ENCODE measurements around the gene CDKN2B-AS1. TPM values are rescaled to one million over a fixed set of nuclear protein-coding genes. Genes with fewer than 3 reads are reported as not detected.

The CDKN2B-AS1 gene
- total and polyA plus RNA-seq, 2 of the 13 experiments (the other 11 are each of a cell fraction or from before 2014, with no cell fraction given) = 0.64 to 2.3 TPM

DNA sequence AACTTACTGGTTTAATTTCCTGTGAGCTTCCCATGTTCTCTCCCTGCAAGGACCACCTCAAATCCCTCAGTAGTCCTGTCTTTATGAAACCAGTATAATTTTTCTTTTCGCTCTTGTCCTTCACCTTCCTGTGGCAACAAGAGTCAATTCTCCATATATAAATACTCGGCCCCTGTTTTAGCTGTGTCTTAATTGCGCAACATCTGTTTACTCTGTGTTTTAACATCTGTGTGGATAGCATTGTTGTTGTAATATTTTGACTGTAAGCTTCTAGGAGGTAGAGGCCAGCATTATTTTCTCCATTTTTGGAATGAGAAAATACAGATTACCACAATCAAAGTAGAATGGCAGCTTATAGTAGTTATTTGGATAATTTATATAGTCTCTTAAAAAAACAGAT, 44.7 kb downstream of the CDKN2B-AS1 start (continued):
- TF ChIP-seq, protein P1, sequence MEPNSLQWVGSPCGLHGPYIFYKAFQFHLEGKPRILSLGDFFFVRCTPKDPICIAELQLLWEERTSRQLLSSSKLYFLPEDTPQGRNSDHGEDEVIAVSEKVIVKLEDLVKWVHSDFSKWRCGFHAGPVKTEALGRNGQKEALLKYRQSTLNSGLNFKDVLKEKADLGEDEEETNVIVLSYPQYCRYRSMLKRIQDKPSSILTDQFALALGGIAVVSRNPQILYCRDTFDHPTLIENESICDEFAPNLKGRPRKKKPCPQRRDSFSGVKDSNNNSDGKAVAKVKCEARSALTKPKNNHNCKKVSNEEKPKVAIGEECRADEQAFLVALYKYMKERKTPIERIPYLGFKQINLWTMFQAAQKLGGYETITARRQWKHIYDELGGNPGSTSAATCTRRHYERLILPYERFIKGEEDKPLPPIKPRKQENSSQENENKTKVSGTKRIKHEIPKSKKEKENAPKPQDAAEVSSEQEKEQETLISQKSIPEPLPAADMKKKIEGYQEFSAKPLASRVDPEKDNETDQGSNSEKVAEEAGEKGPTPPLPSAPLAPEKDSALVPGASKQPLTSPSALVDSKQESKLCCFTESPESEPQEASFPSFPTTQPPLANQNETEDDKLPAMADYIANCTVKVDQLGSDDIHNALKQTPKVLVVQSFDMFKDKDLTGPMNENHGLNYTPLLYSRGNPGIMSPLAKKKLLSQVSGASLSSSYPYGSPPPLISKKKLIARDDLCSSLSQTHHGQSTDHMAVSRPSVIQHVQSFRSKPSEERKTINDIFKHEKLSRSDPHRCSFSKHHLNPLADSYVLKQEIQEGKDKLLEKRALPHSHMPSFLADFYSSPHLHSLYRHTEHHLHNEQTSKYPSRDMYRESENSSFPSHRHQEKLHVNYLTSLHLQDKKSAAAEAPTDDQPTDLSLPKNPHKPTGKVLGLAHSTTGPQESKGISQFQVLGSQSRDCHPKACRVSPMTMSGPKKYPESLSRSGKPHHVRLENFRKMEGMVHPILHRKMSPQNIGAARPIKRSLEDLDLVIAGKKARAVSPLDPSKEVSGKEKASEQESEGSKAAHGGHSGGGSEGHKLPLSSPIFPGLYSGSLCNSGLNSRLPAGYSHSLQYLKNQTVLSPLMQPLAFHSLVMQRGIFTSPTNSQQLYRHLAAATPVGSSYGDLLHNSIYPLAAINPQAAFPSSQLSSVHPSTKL (CRISPR knock-in tag; IDR thresholded peaks at IDR 0.05) = peak; percentile 61; the same call in 1 of the 2 replicates
- TF ChIP-seq RORA (CRISPR knock-in tag; IDR thresholded peaks at IDR 0.05) (no peak), SRSF1 (optimal IDR thresholded peaks at IDR 0.05; ENCODE audit: low read depth, low read length) (no peak), SOX5 (CRISPR knock-in tag; IDR thresholded peaks at IDR 0.05; ENCODE audit: borderline replicate concordance) (peak; percentile 51; the same call in 1 of the 2 replicates), FOXA3 (CRISPR knock-in tag; IDR thresholded peaks at IDR 0.05) (peak; percentile 68; the same call in 1 of the 2 replicates), MIXL1 (CRISPR knock-in tag; IDR thresholded peaks at IDR 0.05) (0 out of 2 replicates have a peak, but pooled peaks have one; percentile 19), YY1 (IDR thresholded peaks at IDR 0.05; ENCODE audit: insufficient read depth, insufficient replicate concordance, low read depth, low read length) (no peak), RARG (CRISPR knock-in tag; IDR thresholded peaks at IDR 0.05; ENCODE audit: low read depth) (no peak), GATAD2A (CRISPR knock-in tag; IDR thresholded peaks at IDR 0.05) (peak; percentile 74), MED8 (CRISPR knock-in tag; IDR thresholded peaks at IDR 0.05; ENCODE audit: insufficient replicate concordance) (no peak)
- TF ChIP-seq, protein P2, sequence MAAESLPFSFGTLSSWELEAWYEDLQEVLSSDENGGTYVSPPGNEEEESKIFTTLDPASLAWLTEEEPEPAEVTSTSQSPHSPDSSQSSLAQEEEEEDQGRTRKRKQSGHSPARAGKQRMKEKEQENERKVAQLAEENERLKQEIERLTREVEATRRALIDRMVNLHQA (CRISPR knock-in tag; IDR thresholded peaks at IDR 0.05) = no peak
- TF ChIP-seq, protein P3, sequence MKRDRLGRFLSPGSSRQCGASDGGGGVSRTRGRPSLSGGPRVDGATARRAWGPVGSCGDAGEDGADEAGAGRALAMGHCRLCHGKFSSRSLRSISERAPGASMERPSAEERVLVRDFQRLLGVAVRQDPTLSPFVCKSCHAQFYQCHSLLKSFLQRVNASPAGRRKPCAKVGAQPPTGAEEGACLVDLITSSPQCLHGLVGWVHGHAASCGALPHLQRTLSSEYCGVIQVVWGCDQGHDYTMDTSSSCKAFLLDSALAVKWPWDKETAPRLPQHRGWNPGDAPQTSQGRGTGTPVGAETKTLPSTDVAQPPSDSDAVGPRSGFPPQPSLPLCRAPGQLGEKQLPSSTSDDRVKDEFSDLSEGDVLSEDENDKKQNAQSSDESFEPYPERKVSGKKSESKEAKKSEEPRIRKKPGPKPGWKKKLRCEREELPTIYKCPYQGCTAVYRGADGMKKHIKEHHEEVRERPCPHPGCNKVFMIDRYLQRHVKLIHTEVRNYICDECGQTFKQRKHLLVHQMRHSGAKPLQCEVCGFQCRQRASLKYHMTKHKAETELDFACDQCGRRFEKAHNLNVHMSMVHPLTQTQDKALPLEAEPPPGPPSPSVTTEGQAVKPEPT (CRISPR knock-in tag; IDR thresholded peaks at IDR 0.05; ENCODE audit: low read depth) = no peak
- TF ChIP-seq, protein P4, sequence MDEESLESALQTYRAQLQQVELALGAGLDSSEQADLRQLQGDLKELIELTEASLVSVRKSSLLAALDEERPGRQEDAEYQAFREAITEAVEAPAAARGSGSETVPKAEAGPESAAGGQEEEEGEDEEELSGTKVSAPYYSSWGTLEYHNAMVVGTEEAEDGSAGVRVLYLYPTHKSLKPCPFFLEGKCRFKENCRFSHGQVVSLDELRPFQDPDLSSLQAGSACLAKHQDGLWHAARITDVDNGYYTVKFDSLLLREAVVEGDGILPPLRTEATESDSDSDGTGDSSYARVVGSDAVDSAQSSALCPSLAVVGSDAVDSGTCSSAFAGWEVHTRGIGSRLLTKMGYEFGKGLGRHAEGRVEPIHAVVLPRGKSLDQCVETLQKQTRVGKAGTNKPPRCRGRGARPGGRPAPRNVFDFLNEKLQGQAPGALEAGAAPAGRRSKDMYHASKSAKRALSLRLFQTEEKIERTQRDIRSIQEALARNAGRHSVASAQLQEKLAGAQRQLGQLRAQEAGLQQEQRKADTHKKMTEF (CRISPR knock-in tag; IDR thresholded peaks at IDR 0.05) = no peak
- TF ChIP-seq, protein P5, sequence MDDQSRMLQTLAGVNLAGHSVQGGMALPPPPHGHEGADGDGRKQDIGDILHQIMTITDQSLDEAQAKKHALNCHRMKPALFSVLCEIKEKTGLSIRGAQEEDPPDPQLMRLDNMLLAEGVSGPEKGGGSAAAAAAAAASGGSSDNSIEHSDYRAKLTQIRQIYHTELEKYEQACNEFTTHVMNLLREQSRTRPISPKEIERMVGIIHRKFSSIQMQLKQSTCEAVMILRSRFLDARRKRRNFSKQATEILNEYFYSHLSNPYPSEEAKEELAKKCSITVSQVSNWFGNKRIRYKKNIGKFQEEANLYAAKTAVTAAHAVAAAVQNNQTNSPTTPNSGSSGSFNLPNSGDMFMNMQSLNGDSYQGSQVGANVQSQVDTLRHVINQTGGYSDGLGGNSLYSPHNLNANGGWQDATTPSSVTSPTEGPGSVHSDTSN (CRISPR knock-in tag; IDR thresholded peaks at IDR 0.05; ENCODE audit: borderline replicate concordance) = no peak
- TF ChIP-seq, protein P6, sequence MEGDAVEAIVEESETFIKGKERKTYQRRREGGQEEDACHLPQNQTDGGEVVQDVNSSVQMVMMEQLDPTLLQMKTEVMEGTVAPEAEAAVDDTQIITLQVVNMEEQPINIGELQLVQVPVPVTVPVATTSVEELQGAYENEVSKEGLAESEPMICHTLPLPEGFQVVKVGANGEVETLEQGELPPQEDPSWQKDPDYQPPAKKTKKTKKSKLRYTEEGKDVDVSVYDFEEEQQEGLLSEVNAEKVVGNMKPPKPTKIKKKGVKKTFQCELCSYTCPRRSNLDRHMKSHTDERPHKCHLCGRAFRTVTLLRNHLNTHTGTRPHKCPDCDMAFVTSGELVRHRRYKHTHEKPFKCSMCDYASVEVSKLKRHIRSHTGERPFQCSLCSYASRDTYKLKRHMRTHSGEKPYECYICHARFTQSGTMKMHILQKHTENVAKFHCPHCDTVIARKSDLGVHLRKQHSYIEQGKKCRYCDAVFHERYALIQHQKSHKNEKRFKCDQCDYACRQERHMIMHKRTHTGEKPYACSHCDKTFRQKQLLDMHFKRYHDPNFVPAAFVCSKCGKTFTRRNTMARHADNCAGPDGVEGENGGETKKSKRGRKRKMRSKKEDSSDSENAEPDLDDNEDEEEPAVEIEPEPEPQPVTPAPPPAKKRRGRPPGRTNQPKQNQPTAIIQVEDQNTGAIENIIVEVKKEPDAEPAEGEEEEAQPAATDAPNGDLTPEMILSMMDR (CRISPR knock-in tag; IDR thresholded peaks at IDR 0.05) = no peak
- TF ChIP-seq, protein P7, sequence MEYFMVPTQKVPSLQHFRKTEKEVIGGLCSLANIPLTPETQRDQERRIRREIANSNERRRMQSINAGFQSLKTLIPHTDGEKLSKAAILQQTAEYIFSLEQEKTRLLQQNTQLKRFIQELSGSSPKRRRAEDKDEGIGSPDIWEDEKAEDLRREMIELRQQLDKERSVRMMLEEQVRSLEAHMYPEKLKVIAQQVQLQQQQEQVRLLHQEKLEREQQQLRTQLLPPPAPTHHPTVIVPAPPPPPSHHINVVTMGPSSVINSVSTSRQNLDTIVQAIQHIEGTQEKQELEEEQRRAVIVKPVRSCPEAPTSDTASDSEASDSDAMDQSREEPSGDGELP (IDR thresholded peaks at IDR 0.05; ENCODE audit: borderline replicate concordance, low read depth) = 0 out of 2 replicates have a peak, but pooled peaks have one; percentile 12

Measured in HepG2 (cell line).